ENCODE results near the gene OLFM3.

Gene OLFM3

GRCh38 chr1:101996825-101997465 lies at the start of gene OLFM3:
TSS of gene OLFM3 (minus strand) at chr1:101996926.
- H3K9ac ChIP-seq (ENCODE audit: low read length), result peak within 1 kb of the TSS; percentile 24
- H3K4me3 ChIP-seq (ENCODE audit: low read length), result peak within 1 kb of the TSS; percentile 60
- H3K9me3 ChIP-seq (ENCODE audit: control insufficient read depth, low read depth, low read length), result no peaks in the 10 kb centered on the region

GRCh38 chr1:102045752-102046151 lies 49.0 kb upstream of the OLFM3 start:
- Histone ChIP-seq H3K4me3 (ENCODE audit: low read length) (no peak overlapping the region), H3K9ac (ENCODE audit: low read length) (no peak overlapping the region), H3K36me3 (ENCODE audit: control insufficient read depth, low read depth, low read length) (no peaks in the 10 kb centered on the region), H3K27me3 (ENCODE audit: control insufficient read depth, insufficient read depth, low read length) (no peaks in the 10 kb centered on the region), H3K9me3 (ENCODE audit: control insufficient read depth, low read depth, low read length) (no peaks in the 10 kb centered on the region), H3K4me1 (ENCODE audit: control insufficient read depth, low read depth, low read length) (no peaks in the 10 kb centered on the region), H3K27ac (ENCODE audit: low read length) (no peak overlapping the region)

More at GRCh38 chr1:101996825-101997465, at the start of gene OLFM3:
- H3K27ac ChIP-seq (ENCODE audit: low read length), result no peak within 1 kb of the TSS
- H3K36me3 ChIP-seq (ENCODE audit: control insufficient read depth, low read depth, low read length), result no peaks in the 10 kb centered on the region
- H3K27me3 ChIP-seq (ENCODE audit: control insufficient read depth, insufficient read depth, low read length), result peaks cover 19% of the 10 kb centered on the region
- peaks cover 8% of the 10 kb centered on the region for H3K4me1 ChIP-seq (ENCODE audit: control insufficient read depth, low read depth, low read length)

GRCh38 chr1:102032534-102032933 lies 35.8 kb upstream of the OLFM3 start:
- no peaks in the 10 kb centered on the region for H3K27me3 ChIP-seq (ENCODE audit: control insufficient read depth, insufficient read depth, low read length)
- H3K36me3 ChIP-seq (ENCODE audit: control insufficient read depth, low read depth, low read length), result no peaks in the 10 kb centered on the region
- no peak overlapping the region for H3K9ac ChIP-seq (ENCODE audit: low read length)
- no peak overlapping the region for H3K4me3 ChIP-seq (ENCODE audit: low read length)
- no peaks in the 10 kb centered on the region for H3K9me3 ChIP-seq (ENCODE audit: control insufficient read depth, low read depth, low read length)
- no peak overlapping the region for H3K27ac ChIP-seq (ENCODE audit: low read length)
- no peaks in the 10 kb centered on the region for H3K4me1 ChIP-seq (ENCODE audit: control insufficient read depth, low read depth, low read length)

- Histone ChIP-seq H3K27ac (ENCODE audit: low read length) (no peak overlapping the region), H3K9ac (ENCODE audit: low read length) (no peak overlapping the region), H3K36me3 (ENCODE audit: control insufficient read depth, low read depth, low read length) (no peaks in the 10 kb centered on the region), H3K4me1 (ENCODE audit: control insufficient read depth, low read depth, low read length) (no peaks in the 10 kb centered on the region), H3K27me3 (ENCODE audit: control insufficient read depth, insufficient read depth, low read length) (no peaks in the 10 kb centered on the region), H3K4me3 (ENCODE audit: low read length) (no peak overlapping the region), H3K9me3 (ENCODE audit: control insufficient read depth, low read depth, low read length) (peaks cover 2% of the 10 kb centered on the region)
Observed at GRCh38 chr1:102019530-102019929, 22.8 kb upstream of the OLFM3 start.

- Histone ChIP-seq H3K4me3 (ENCODE audit: low read length) (no peak overlapping the region), H3K9ac (ENCODE audit: low read length) (no peak overlapping the region), H3K27me3 (ENCODE audit: control insufficient read depth, insufficient read depth, low read length) (no peaks in the 10 kb centered on the region), H3K4me1 (ENCODE audit: control insufficient read depth, low read depth, low read length) (no peaks in the 10 kb centered on the region), H3K36me3 (ENCODE audit: control insufficient read depth, low read depth, low read length) (no peaks in the 10 kb centered on the region), H3K27ac (ENCODE audit: low read length) (no peak overlapping the region), H3K9me3 (ENCODE audit: control insufficient read depth, low read depth, low read length) (no peaks in the 10 kb centered on the region)
Observed at GRCh38 chr1:102015728-102016127, 19.0 kb upstream of the OLFM3 start.

- no peaks in the 10 kb centered on the region for H3K36me3 ChIP-seq (ENCODE audit: control insufficient read depth, low read depth, low read length)
- no peak overlapping the region for H3K4me3 ChIP-seq (ENCODE audit: low read length)
- H3K9ac ChIP-seq (ENCODE audit: low read length), result no peak overlapping the region
- H3K27ac ChIP-seq (ENCODE audit: low read length), result no peak overlapping the region
- peaks cover 2% of the 10 kb centered on the region for H3K4me1 ChIP-seq (ENCODE audit: control insufficient read depth, low read depth, low read length)
- peaks cover 8% of the 10 kb centered on the region for H3K27me3 ChIP-seq (ENCODE audit: control insufficient read depth, insufficient read depth, low read length)
- H3K9me3 ChIP-seq (ENCODE audit: control insufficient read depth, low read depth, low read length), result no peaks in the 10 kb centered on the region
Observed at GRCh38 chr1:102002057-102002456, 5.3 kb upstream of the OLFM3 start.

- H3K9me3 ChIP-seq (ENCODE audit: control insufficient read depth, low read depth, low read length), result no peaks in the 10 kb centered on the region
- peaks cover 8% of the 10 kb centered on the region for H3K4me1 ChIP-seq (ENCODE audit: control insufficient read depth, low read depth, low read length)
- H3K9ac ChIP-seq (ENCODE audit: low read length), result peak overlapping the region; percentile 24
- H3K27ac ChIP-seq (ENCODE audit: low read length), result no peak overlapping the region
- peaks cover 19% of the 10 kb centered on the region for H3K27me3 ChIP-seq (ENCODE audit: control insufficient read depth, insufficient read depth, low read length)
- H3K4me3 ChIP-seq (ENCODE audit: low read length), result peak overlapping the region; percentile 60
- H3K36me3 ChIP-seq (ENCODE audit: control insufficient read depth, low read depth, low read length), result no peaks in the 10 kb centered on the region
Observed at GRCh38 chr1:101995984-101996745, 561 bp downstream of the OLFM3 start.

- Histone ChIP-seq H3K27ac (ENCODE audit: low read length) (no peak overlapping the region), H3K9me3 (ENCODE audit: control insufficient read depth, low read depth, low read length) (no peaks in the 10 kb centered on the region), H3K9ac (ENCODE audit: low read length) (no peak overlapping the region)
Observed at GRCh38 chr1:101993710-101994109, 3.0 kb downstream of the OLFM3 start.

GRCh38 chr1:101992821-101993575 lies 3.7 kb downstream of the OLFM3 start:
- H3K4me3 ChIP-seq (ENCODE audit: low read length), result no peak overlapping the region
- no peak overlapping the region for H3K27ac ChIP-seq (ENCODE audit: low read length)
- no peaks in the 10 kb centered on the region for H3K36me3 ChIP-seq (ENCODE audit: control insufficient read depth, low read depth, low read length)
- H3K4me1 ChIP-seq (ENCODE audit: control insufficient read depth, low read depth, low read length), result peaks cover 8% of the 10 kb centered on the region
- H3K9me3 ChIP-seq (ENCODE audit: control insufficient read depth, low read depth, low read length), result no peaks in the 10 kb centered on the region
- H3K27me3 ChIP-seq (ENCODE audit: control insufficient read depth, insufficient read depth, low read length), result peaks cover 19% of the 10 kb centered on the region
- H3K9ac ChIP-seq (ENCODE audit: low read length), result no peak overlapping the region

More at GRCh38 chr1:101993710-101994109, 3.0 kb downstream of the OLFM3 start:
- Histone ChIP-seq H3K4me1 (ENCODE audit: control insufficient read depth, low read depth, low read length) (peaks cover 8% of the 10 kb centered on the region), H3K36me3 (ENCODE audit: control insufficient read depth, low read depth, low read length) (no peaks in the 10 kb centered on the region), H3K27me3 (ENCODE audit: control insufficient read depth, insufficient read depth, low read length) (peaks cover 19% of the 10 kb centered on the region), H3K4me3 (ENCODE audit: low read length) (no peak overlapping the region)

GRCh38 chr1:101980974-101981373 lies 15.8 kb downstream of the OLFM3 start:
- H3K27ac ChIP-seq (ENCODE audit: low read length), result no peak overlapping the region
- no peak overlapping the region for H3K4me3 ChIP-seq (ENCODE audit: low read length)
- no peaks in the 10 kb centered on the region for H3K9me3 ChIP-seq (ENCODE audit: control insufficient read depth, low read depth, low read length)
- H3K9ac ChIP-seq (ENCODE audit: low read length), result no peak overlapping the region
- H3K4me1 ChIP-seq (ENCODE audit: control insufficient read depth, low read depth, low read length), result no peaks in the 10 kb centered on the region
- H3K36me3 ChIP-seq (ENCODE audit: control insufficient read depth, low read depth, low read length), result no peaks in the 10 kb centered on the region
- H3K27me3 ChIP-seq (ENCODE audit: control insufficient read depth, insufficient read depth, low read length), result no peaks in the 10 kb centered on the region

- H3K4me1 ChIP-seq (ENCODE audit: control insufficient read depth, low read depth, low read length), result peaks cover 6% of the 10 kb centered on the region
Observed at GRCh38 chr1:101977266-101977665, 19.5 kb downstream of the OLFM3 start.

More at GRCh38 chr1:101977266-101977665, 19.5 kb downstream of the OLFM3 start:
- H3K36me3 ChIP-seq (ENCODE audit: control insufficient read depth, low read depth, low read length), result no peaks in the 10 kb centered on the region
- H3K9me3 ChIP-seq (ENCODE audit: control insufficient read depth, low read depth, low read length), result no peaks in the 10 kb centered on the region
- H3K4me3 ChIP-seq (ENCODE audit: low read length), result no peak overlapping the region
- H3K9ac ChIP-seq (ENCODE audit: low read length), result no peak overlapping the region
- H3K27ac ChIP-seq (ENCODE audit: low read length), result no peak overlapping the region
- H3K27me3 ChIP-seq (ENCODE audit: control insufficient read depth, insufficient read depth, low read length), result no peaks in the 10 kb centered on the region
